WTC11 (cell line): ENCODE results near the gene AP4S1.

Experiments used
- CREM ChIP-seq: sonication (generic); formaldehyde crosslinking; IDR thresholded peaks from 2 replicates; pipeline ENCODE4 v1.8.1; 2022; ENCODE audit warnings: mild to moderate bottlenecking, missing genetic modification reagents, moderate library complexity
- GTF2I ChIP-seq: fragments of 250-450 bp; sonication (Bioruptor Pico); conservative IDR thresholded peaks from 2 replicates; pipeline ENCODE4 v1.4.0; 2021; ENCODE audit warnings: mild to moderate bottlenecking
- MLX ChIP-seq: sonication (generic); formaldehyde crosslinking; IDR thresholded peaks from 2 replicates; pipeline ENCODE4 v1.8.1; 2023; ENCODE audit warnings: mild to moderate bottlenecking, missing genetic modification reagents, moderate library complexity
- SP1 ChIP-seq: sonication (generic); formaldehyde crosslinking; conservative IDR thresholded peaks from 2 replicates; pipeline ENCODE4 v1.8.1; 2022; ENCODE audit warnings: missing genetic modification reagents
- ZNF416 ChIP-seq: fragments of 250-450 bp; sonication (Bioruptor Pico); IDR thresholded peaks from 2 replicates; pipeline ENCODE4 v1.9.0; 2021; ENCODE audit warnings: mild to moderate bottlenecking, inconsistent platforms
- TF ChIP-seq, protein P1 (sequence below): fragments of 200-600 bp; IDR thresholded peaks from 2 replicates; pipeline ENCODE4 v1.8.0; 2022; ENCODE audit warnings: antibody characterized with exemption
- TF ChIP-seq, protein P2 (sequence below): sonication (generic); formaldehyde crosslinking; IDR thresholded peaks from 2 replicates; pipeline ENCODE4 v1.8.0; 2023; ENCODE audit warnings: missing genetic modification reagents
- TF ChIP-seq, protein P3 (sequence below): sonication (generic); formaldehyde crosslinking; IDR thresholded peaks from 2 replicates; pipeline ENCODE4 v1.8.1; 2023; ENCODE audit warnings: mild to moderate bottlenecking, moderate library complexity, missing genetic modification reagents

DNA sequence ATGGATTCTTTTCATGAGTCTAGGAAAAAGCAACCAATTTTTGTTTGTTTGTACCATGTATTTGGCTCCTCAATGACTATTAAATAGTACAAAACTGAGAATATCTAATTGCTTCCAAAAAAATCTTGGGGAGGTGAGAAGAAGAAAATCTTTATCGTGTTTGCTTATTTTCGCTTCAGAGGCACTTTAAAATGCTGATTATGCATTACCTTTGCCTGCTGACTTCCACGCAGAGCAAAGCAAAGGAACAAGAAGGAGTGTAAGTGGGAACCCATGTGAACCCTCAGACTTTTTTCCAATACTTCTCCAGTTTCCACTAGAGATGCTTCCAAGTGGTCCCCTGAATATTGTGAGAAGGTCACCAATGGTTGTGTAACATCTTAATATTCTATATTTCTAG is 43.9 kb downstream of the AP4S1 start:
- TF ChIP-seq GTF2I = no peak
- TF ChIP-seq, protein P1, sequence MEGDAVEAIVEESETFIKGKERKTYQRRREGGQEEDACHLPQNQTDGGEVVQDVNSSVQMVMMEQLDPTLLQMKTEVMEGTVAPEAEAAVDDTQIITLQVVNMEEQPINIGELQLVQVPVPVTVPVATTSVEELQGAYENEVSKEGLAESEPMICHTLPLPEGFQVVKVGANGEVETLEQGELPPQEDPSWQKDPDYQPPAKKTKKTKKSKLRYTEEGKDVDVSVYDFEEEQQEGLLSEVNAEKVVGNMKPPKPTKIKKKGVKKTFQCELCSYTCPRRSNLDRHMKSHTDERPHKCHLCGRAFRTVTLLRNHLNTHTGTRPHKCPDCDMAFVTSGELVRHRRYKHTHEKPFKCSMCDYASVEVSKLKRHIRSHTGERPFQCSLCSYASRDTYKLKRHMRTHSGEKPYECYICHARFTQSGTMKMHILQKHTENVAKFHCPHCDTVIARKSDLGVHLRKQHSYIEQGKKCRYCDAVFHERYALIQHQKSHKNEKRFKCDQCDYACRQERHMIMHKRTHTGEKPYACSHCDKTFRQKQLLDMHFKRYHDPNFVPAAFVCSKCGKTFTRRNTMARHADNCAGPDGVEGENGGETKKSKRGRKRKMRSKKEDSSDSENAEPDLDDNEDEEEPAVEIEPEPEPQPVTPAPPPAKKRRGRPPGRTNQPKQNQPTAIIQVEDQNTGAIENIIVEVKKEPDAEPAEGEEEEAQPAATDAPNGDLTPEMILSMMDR = no peak
- TF ChIP-seq, protein P2, sequence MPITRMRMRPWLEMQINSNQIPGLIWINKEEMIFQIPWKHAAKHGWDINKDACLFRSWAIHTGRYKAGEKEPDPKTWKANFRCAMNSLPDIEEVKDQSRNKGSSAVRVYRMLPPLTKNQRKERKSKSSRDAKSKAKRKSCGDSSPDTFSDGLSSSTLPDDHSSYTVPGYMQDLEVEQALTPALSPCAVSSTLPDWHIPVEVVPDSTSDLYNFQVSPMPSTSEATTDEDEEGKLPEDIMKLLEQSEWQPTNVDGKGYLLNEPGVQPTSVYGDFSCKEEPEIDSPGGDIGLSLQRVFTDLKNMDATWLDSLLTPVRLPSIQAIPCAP = no peak
- TF ChIP-seq, protein P3, sequence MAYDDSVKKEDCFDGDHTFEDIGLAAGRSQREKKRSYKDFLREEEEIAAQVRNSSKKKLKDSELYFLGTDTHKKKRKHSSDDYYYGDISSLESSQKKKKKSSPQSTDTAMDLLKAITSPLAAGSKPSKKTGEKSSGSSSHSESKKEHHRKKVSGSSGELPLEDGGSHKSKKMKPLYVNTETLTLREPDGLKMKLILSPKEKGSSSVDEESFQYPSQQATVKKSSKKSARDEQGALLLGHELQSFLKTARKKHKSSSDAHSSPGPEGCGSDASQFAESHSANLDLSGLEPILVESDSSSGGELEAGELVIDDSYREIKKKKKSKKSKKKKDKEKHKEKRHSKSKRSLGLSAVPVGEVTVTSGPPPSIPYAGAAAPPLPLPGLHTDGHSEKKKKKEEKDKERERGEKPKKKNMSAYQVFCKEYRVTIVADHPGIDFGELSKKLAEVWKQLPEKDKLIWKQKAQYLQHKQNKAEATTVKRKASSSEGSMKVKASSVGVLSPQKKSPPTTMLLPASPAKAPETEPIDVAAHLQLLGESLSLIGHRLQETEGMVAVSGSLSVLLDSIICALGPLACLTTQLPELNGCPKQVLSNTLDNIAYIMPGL (CRISPR knock-in tag) = no peak
- no peak for TF ChIP-seq SP1 (CRISPR knock-in tag)
- no peak for TF ChIP-seq CREM
- TF ChIP-seq MLX = no peak
- TF ChIP-seq ZNF416 = no peak
